GM12878 (cell line): ENCODE measurements around the gene PLCG2. TPM values are rescaled to one million over a fixed set of nuclear protein-coding genes. Genes with fewer than 3 reads are reported as not detected.

Experiments
- ATAC-seq: fragments of 200-7000 bp; cut with Tn5 transposase; 3 replicates; pipeline ENCODE4 v1.9.1; 2020; ENCODE audit warnings: mild to moderate bottlenecking, moderate library complexity
- BruUV-seq: library from RNA; stranded (reverse); fragments of 400-500 nt; replicated peaks from 2 replicates; lab custom pipeline; 2021; lab: Mats Ljungman, UMichigan
- CTCF ChIA-PET: fragments of 300-600 bp; sonication (Branson Sonifier 250); formaldehyde crosslinking; extraction: SDS; loops from one replicate; lab custom pipeline; 2021; ENCODE audit warnings: inconsistent platforms; lab: Yijun Ruan, JAX
- POLR2A ChIA-PET: fragments of 350-600 bp; formaldehyde crosslinking; extraction: SDS; loops from one replicate; lab custom pipeline; 2021; ENCODE audit warnings: inconsistent platforms; lab: Charles Lee
- RAD21 ChIA-PET: fragments of 300-600 bp; sonication (Branson Sonifier 250); formaldehyde crosslinking; loops from one replicate; lab custom pipeline; 2023; ENCODE audit warnings: antibody characterized with exemption; ENCODE audit not compliant: unreplicated experiment; lab: Charles Lee
- SMC1A ChIA-PET: fragments of 300-600 bp; sonication (Branson Sonifier 250); formaldehyde crosslinking; loops from one replicate; lab custom pipeline; 2023; ENCODE audit not compliant: unreplicated experiment, uncharacterized antibody; lab: Charles Lee
- DNase-seq: peaks from one replicate; pipeline ENCODE4 v3.0.0-alpha.2; 2011; ENCODE audit warnings: low read depth, low spot score
- FAIRE-seq: peaks from 3 replicates; lab custom pipeline; 2011; peaks lifted over from hg19 to GRCh38; lab: Jason Lieb, UNC
- H2AFZ ChIP-seq: 2 replicates; pipeline ENCODE4 v1.6.0; 2011; ENCODE audit warnings: low read depth, low read length, control low read depth; ENCODE audit not compliant: control insufficient read depth
- H3K27ac ChIP-seq: 2 replicates; pipeline ENCODE4 v1.5.1; 2011; ENCODE audit warnings: control low read depth; ENCODE audit not compliant: control insufficient read depth, insufficient read depth
- H3K27me3 ChIP-seq, 2 experiments: replicated peaks in 1 of 2; 2 replicates each; pipeline versions ENCODE4 v1.6.0 to v1.6.1; 2011; ENCODE audit warnings: low read length in 1 of 2; ENCODE audit not compliant: control insufficient read depth in 2 of 2, insufficient read depth in 2 of 2
- H3K36me3 ChIP-seq, 2 experiments: 2 replicates each; pipeline ENCODE4 v1.5.1; 2011; ENCODE audit warnings: low read length in 1 of 2; ENCODE audit not compliant: control insufficient read depth in 2 of 2, insufficient read depth in 2 of 2
- H3K4me1 ChIP-seq: 2 replicates; pipeline ENCODE4 v1.6.1; 2011; ENCODE audit warnings: mild to moderate bottlenecking, low read length, moderate library complexity, mixed read lengths; ENCODE audit not compliant: control insufficient read depth, insufficient read depth
- H3K4me2 ChIP-seq: 2 replicates; pipeline ENCODE4 v1.6.0; 2011; ENCODE audit warnings: control low read depth; ENCODE audit not compliant: control insufficient read depth, insufficient read depth
- H3K4me3 ChIP-seq: fragments of 200-600 bp; sonication (generic); 2 replicates; pipeline ENCODE4 v1.5.1; 2016
- H3K79me2 ChIP-seq: 2 replicates; pipeline ENCODE4 v1.6.0; 2011; ENCODE audit warnings: low read length; ENCODE audit not compliant: control insufficient read depth, insufficient read depth
- H3K9ac ChIP-seq: 2 replicates; pipeline ENCODE4 v1.8.0; 2011; ENCODE audit warnings: low read length, control low read depth, mixed read lengths; ENCODE audit not compliant: control insufficient read depth, insufficient read depth
- H3K9me3 ChIP-seq: replicated peaks from 3 replicates; pipeline ENCODE4 v1.5.1; 2011; ENCODE audit warnings: mild to moderate bottlenecking, low read length; ENCODE audit not compliant: control insufficient read depth, insufficient read depth
- H4K20me1 ChIP-seq: 2 replicates; pipeline ENCODE4 v1.6.0; 2011; ENCODE audit not compliant: control insufficient read depth, insufficient read depth
- CHD2 ChIP-seq: IDR thresholded peaks from 2 replicates; pipeline ENCODE4 v1.6.1; 2011; ENCODE audit warnings: low read depth, low read length, improper control_type of control experiment, borderline replicate concordance
- CREB1 ChIP-seq: IDR thresholded peaks from 2 replicates; pipeline ENCODE4 v1.6.1; 2012; ENCODE audit warnings: low read depth, mild to moderate bottlenecking, inconsistent platforms
- EGR1 ChIP-seq, 2 experiments: IDR thresholded peaks; 1 replicate in 1 of 2; 2 replicates in 1 of 2; pipeline ENCODE4 v1.6.1; 2011 to 2012; ENCODE audit warnings: low read depth in 2 of 2, low read length in 2 of 2, borderline replicate concordance in 1 of 2, mild to moderate bottlenecking in 1 of 2, moderate library complexity in 1 of 2
- HDGF ChIP-seq: fragments of 450-650 bp; IDR thresholded peaks from 2 replicates; pipeline ENCODE4 v1.6.1; 2016; ENCODE audit warnings: antibody characterized with exemption
- MEF2B ChIP-seq: fragments of 450-650 bp; IDR thresholded peaks from 2 replicates; pipeline ENCODE4 v1.6.1; 2018; ENCODE audit warnings: mild to moderate bottlenecking, moderate library complexity; ENCODE audit not compliant: partially characterized antibody, poor library complexity, severe bottlenecking
- MXI1 ChIP-seq: fragments of 150-350 bp; IDR thresholded peaks from 2 replicates; pipeline ENCODE4 v1.6.1; 2011; ENCODE audit warnings: low read depth, mild to moderate bottlenecking, inconsistent platforms, low read length, improper control_type of control experiment
- RELA ChIP-seq: fragments of 450-650 bp; IDR thresholded peaks from 2 replicates; pipeline ENCODE4 v1.8.0; 2014; ENCODE audit warnings: borderline replicate concordance; ENCODE audit not compliant: partially characterized antibody
- SIN3A ChIP-seq: IDR thresholded peaks from 2 replicates; pipeline ENCODE4 v1.6.1; 2012; ENCODE audit warnings: low read depth, low read length, improper control_type of control experiment
- STAT1 ChIP-seq: fragments of 450-650 bp; conservative IDR thresholded peaks from 2 replicates; pipeline ENCODE4 v1.6.1; 2014; ENCODE audit warnings: antibody characterized with exemption, mild to moderate bottlenecking
- USF1 ChIP-seq: IDR thresholded peaks from 2 replicates; pipeline ENCODE4 v1.6.1; 2011; ENCODE audit warnings: borderline replicate concordance, low read depth, mild to moderate bottlenecking, moderate library complexity, mixed read lengths, low read length; ENCODE audit not compliant: insufficient read depth; ENCODE audit errors: extremely low read length
- WGBS: methylation state at CpG from one replicate; pipeline ENCODE4 v1.1.6; 2016; ENCODE audit warnings: low lambda C conversion rate; ENCODE audit not compliant: insufficient replicate concordance, insufficient coverage; ENCODE audit errors: missing lambda C conversion rate; 5-methylcytosine and 5-hydroxymethylcytosine counted together
- in situ Hi-C: fragments of 300-500 bp; cut with MboI; formaldehyde crosslinking; loops from 9 replicates; pipeline ENCODE4 v1.14.3; 2018; ENCODE audit warnings: mixed read lengths
- intact Hi-C: fragments of 100-400 bp; cut with micrococcal nuclease; formaldehyde crosslinking; loops from one replicate; pipeline ENCODE4 v1.14.2; 2022; ENCODE audit not compliant: unreplicated experiment
- polyA plus RNA-seq, 11 experiments: library from polyadenylated mRNA; depleted of rRNA in 4 of 11; unstranded in 6 of 11; stranded (reverse) in 5 of 11; fragments of >200 nt; fragmentation: Nextera tagmentation in 4 of 11; fragmentation: Illumina TruSeq in 1 of 11; extraction: Ambion mirVana in 4 of 11; extraction: Trizol in 1 of 11; gene quantifications; 1 replicate in 1 of 11; 2 replicates in 10 of 11; pipeline versions ENCODE4 v1.2.1 to v1.2.3, GENCODE V29; 2011 to 2016; ENCODE audit warnings: inconsistent platforms in 2 of 11, missing spikeins in 2 of 11, low read depth in 1 of 11
- total RNA-seq, 4 experiments: library from RNA; depleted of rRNA in 3 of 4; stranded (reverse); fragments of >200 nt in 3 of 4; fragmentation: Illumina TruSeq in 1 of 4; extraction: Trizol in 1 of 4; gene quantifications; 2 replicates each; pipeline versions ENCODE4 v1.2.1 to v1.2.3, GENCODE V29; 2013 to 2021

Gene PLCG2
- total and polyA plus RNA-seq, 10 of the 15 experiments (the other 5 are each of a cell fraction or from before 2014, with no cell fraction given), result 47.6 to 256 (median 149) TPM

DNA sequence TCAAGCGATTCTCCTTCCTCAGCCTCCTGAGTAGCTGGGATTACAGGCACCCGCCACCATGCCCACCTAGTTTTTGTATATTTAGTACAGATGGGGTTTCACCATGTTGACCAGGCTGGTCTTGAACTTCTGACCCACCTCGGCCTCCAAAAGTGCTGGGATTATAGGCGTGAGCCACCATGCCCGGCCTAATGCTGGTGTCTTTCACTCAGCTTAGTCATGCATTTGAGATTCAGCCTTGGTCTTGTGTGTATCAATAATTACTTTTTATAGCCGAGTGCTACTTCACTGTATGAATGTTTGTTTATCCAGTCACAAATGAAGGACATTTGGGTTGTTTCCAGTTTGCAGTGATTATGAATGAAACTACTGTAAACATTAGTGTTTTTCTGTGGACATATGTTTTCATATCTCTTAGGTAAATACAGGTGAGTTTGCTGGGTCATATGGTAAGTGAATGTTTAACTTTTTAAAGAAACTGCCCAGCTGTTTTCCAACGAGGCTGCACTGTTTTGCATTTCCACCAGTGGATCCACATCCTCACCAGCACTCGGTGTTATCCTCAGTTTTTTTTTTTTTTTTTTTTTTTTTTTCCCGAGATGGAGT lies 11.0 kb upstream of the PLCG2 start:
- no TSS peak for BruUV-seq
- H3K9me3 ChIP-seq, result no peaks in the 10 kb centered on the region

More for the DNA sequence above, 11.0 kb upstream of the PLCG2 start:
- no peak for TF ChIP-seq SIN3A
- no peak for TF ChIP-seq EGR1 (IDR thresholded peaks at IDR 0.05; ENCODE audit: borderline replicate concordance in 1 of 2, low read depth in 2 of 2, low read length in 2 of 2)
- no peak for TF ChIP-seq MEF2B
- no peak for TF ChIP-seq CREB1
- TF ChIP-seq MXI1, result no peak
- no peak for TF ChIP-seq USF1
- TF ChIP-seq RELA, result no peak
- no peak for TF ChIP-seq HDGF
- no peak for TF ChIP-seq STAT1
- no peak for TF ChIP-seq CHD2
- SMC1A ChIA-PET, result interaction anchor here (1.0 to 1.2 kb wide), 3 partner anchors 10 to 16 kb away, joined by 3 to 4 read pairs (median 3); no protein-coding TSS in a partner anchor
- no peaks in the 10 kb centered on the region for H3K79me2 ChIP-seq
- no peak overlapping the region for H3K27ac ChIP-seq
- CTCF ChIA-PET, result interaction anchor here (0.5 kb wide), 1 partner anchor 912 kb away, joined by 3 read pairs; no protein-coding TSS in a partner anchor
- H4K20me1 ChIP-seq, result no peaks in the 10 kb centered on the region
- no peak for FAIRE-seq
- H3K36me3 ChIP-seq, result no peaks in the 10 kb centered on the region
- H3K9ac ChIP-seq, result no peak overlapping the region
- POLR2A ChIA-PET, result no interaction called here
- DNase-seq, result no peak
- H3K27me3 ChIP-seq, result no peaks in the 10 kb centered on the region
- ATAC-seq, result no peak
- H3K4me3 ChIP-seq, result no peak overlapping the region
- WGBS, result 84% methylated on average over 7 of the region's 9 CpGs
- H3K4me1 ChIP-seq, result peaks cover 23% of the 10 kb centered on the region
- intact Hi-C loops, result no loop called here
- H3K4me2 ChIP-seq, result no peak overlapping the region
- no peak overlapping the region for H2AFZ ChIP-seq
- RAD21 ChIA-PET, result interaction anchor here (0.8 kb wide), 1 partner anchor 28 kb away, joined by 3 read pairs; no protein-coding TSS in a partner anchor
- in situ Hi-C loops, result no loop called here
